K562 (cell line): ENCODE results near the gene PPP1R14D. TPM values are rescaled to one million over a fixed set of nuclear protein-coding genes. Genes with fewer than 3 reads are reported as not detected.

Experiments used
- ARNT ChIP-seq, 2 experiments: fragments of 450-650 bp; IDR thresholded peaks; 2 replicates each; pipeline ENCODE4 v1.6.1; 2016; ENCODE audit warnings: mild to moderate bottlenecking in 1 of 2
- CBX5 ChIP-seq: IDR thresholded peaks from 2 replicates; pipeline ENCODE4 v1.6.1; 2014; ENCODE audit warnings: low read depth, borderline replicate concordance
- CEBPG ChIP-seq, 3 experiments: fragments of 200-800 bp in 1 of 3; sonication (Bioruptor generic) in 1 of 3; sonication (generic) in 1 of 3; formaldehyde crosslinking in 1 of 3; IDR thresholded peaks in 2 of 3; conservative IDR thresholded peaks in 1 of 3; 2 replicates each; pipeline versions ENCODE4 v1.6.1 to v1.8.0; 2016 to 2022; ENCODE audit warnings: missing compliant biosample characterization in 2 of 3, missing genetic modification characterization in 2 of 3, mild to moderate bottlenecking in 1 of 3, missing genetic modification reagents in 1 of 3
- CREM ChIP-seq: IDR thresholded peaks from 2 replicates; pipeline ENCODE4 v1.6.1; 2014; ENCODE audit warnings: antibody characterized with exemption, low read depth
- FIP1L1 ChIP-seq: fragments of 200-400 bp; formaldehyde crosslinking; IDR thresholded peaks from 2 replicates; pipeline ENCODE4 v1.6.1; 2018; ENCODE audit warnings: mild to moderate bottlenecking, low read depth, low read length; ENCODE audit not compliant: poor library complexity, severe bottlenecking
- FOSL1 ChIP-seq: fragments of 200-800 bp; sonication (Bioruptor generic); conservative IDR thresholded peaks from 2 replicates; pipeline ENCODE4 v1.6.1; 2016; ENCODE audit warnings: missing genetic modification characterization, missing compliant biosample characterization
- HES1 ChIP-seq: fragments of 450-650 bp; IDR thresholded peaks from 2 replicates; pipeline ENCODE4 v1.6.1; 2016; ENCODE audit warnings: low read depth, mild to moderate bottlenecking, moderate library complexity
- HNRNPUL1 ChIP-seq: fragments of 200-400 bp; formaldehyde crosslinking; IDR thresholded peaks from 2 replicates; pipeline ENCODE4 v1.6.1; 2017; ENCODE audit warnings: low read length
- MLX ChIP-seq, 2 experiments: fragments of 450-650 bp in 1 of 2; sonication (generic) in 1 of 2; formaldehyde crosslinking; conservative IDR thresholded peaks; 2 replicates each; pipeline versions ENCODE4 v1.4.0 to v1.8.1; 2020 to 2022; ENCODE audit warnings: mild to moderate bottlenecking in 1 of 2, missing genetic modification reagents in 1 of 2
- POLR3G ChIP-seq: IDR thresholded peaks from 2 replicates; pipeline ENCODE4 v1.6.1; 2011; ENCODE audit not compliant: insufficient read length, insufficient replicate concordance; ENCODE audit errors: extremely low read depth
- RAD51 ChIP-seq: fragments of 450-650 bp; IDR thresholded peaks from 2 replicates; pipeline ENCODE4 v1.7.1; 2016; ENCODE audit warnings: low read depth, mild to moderate bottlenecking, borderline replicate concordance
- RBFOX2 ChIP-seq: fragments of 200-400 bp; formaldehyde crosslinking; IDR thresholded peaks from 2 replicates; pipeline ENCODE4 v1.6.1; 2017; ENCODE audit warnings: low read depth, mild to moderate bottlenecking, low read length, moderate library complexity
- RBM14 ChIP-seq: fragments of 200-400 bp; formaldehyde crosslinking; IDR thresholded peaks from 2 replicates; pipeline ENCODE4 v1.6.1; 2018; ENCODE audit warnings: low read depth, mild to moderate bottlenecking, low read length, moderate library complexity, borderline replicate concordance; ENCODE audit not compliant: insufficient read depth
- RBM34 ChIP-seq: fragments of 200-400 bp; formaldehyde crosslinking; IDR thresholded peaks from 2 replicates; pipeline ENCODE4 v1.6.1; 2018; ENCODE audit warnings: low read length, borderline replicate concordance; ENCODE audit not compliant: insufficient read depth
- SRSF3 ChIP-seq: fragments of 200-400 bp; formaldehyde crosslinking; IDR thresholded peaks from 2 replicates; pipeline ENCODE4 v1.6.1; 2016; ENCODE audit warnings: mild to moderate bottlenecking, low read length, moderate library complexity; ENCODE audit not compliant: insufficient read depth
- STAT5B ChIP-seq: fragments of 250-450 bp; sonication (Bioruptor Pico); IDR thresholded peaks from 2 replicates; pipeline ENCODE4 v1.8.0; 2021; ENCODE audit warnings: mild to moderate bottlenecking, inconsistent platforms
- THRA ChIP-seq: fragments of 450-650 bp; IDR thresholded peaks from 2 replicates; pipeline ENCODE4 v1.6.1; 2017; ENCODE audit warnings: mild to moderate bottlenecking, moderate library complexity
- ZNF124 ChIP-seq: sonication (generic); formaldehyde crosslinking; IDR thresholded peaks from 2 replicates; pipeline ENCODE4 v1.8.1; 2022; ENCODE audit warnings: missing genetic modification reagents
- ZNF609 ChIP-seq: sonication (generic); formaldehyde crosslinking; IDR thresholded peaks from 2 replicates; pipeline ENCODE4 v1.8.1; 2023; ENCODE audit warnings: missing genetic modification reagents, mild to moderate bottlenecking, borderline replicate concordance
- polyA plus RNA-seq, 8 experiments: library from polyadenylated mRNA; depleted of rRNA in 4 of 8; stranded (reverse) in 5 of 8; unstranded in 3 of 8; fragments of >200 nt; fragmentation: Nextera tagmentation in 2 of 8; fragmentation: Illumina TruSeq in 1 of 8; extraction: Ambion mirVana in 2 of 8; extraction: Trizol in 1 of 8; gene quantifications; 2 replicates each; pipeline versions ENCODE4 v1.2.1 to v1.2.3, GENCODE V29; 2011 to 2014; ENCODE audit warnings: inconsistent platforms in 1 of 8, missing spikeins in 1 of 8
- total RNA-seq, 7 experiments: library from RNA; depleted of rRNA in 6 of 7; stranded (reverse); fragments of >200 nt in 6 of 7; fragmentation: Illumina TruSeq in 2 of 7; extraction: Trizol in 2 of 7; gene quantifications; 2 replicates each; pipeline versions ENCODE4 v1.2.1 to v1.2.3, GENCODE V29; 2011 to 2021; ENCODE audit warnings: low replicate concordance in 1 of 7

The PPP1R14D gene
- total and polyA plus RNA-seq, 9 of the 15 experiments (the other 6 are each of a cell fraction or from before 2014, with no cell fraction given), result 0.11 to 0.18 TPM; not detected in 7

- TF ChIP-seq HES1 (no peak), FOSL1 (tag) (0 out of 2 replicates have a peak, but pooled peaks have one; percentile 25), CBX5 (no peak), POLR3G (no peak), RAD51 (no peak), STAT5B (CRISPR knock-in tag) (no peak), CREM (no peak), RBM14 (no peak), THRA (no peak), MLX (CRISPR knock-in tag; conservative IDR thresholded peaks at IDR 0.05) (no peak), RBFOX2 (0 out of 2 replicates have a peak, but pooled peaks have one; percentile 36), ARNT (IDR thresholded peaks at IDR 0.05) (no peak), ZNF609 (CRISPR knock-in tag) (no peak), ZNF124 (CRISPR knock-in tag) (no peak), SRSF3 (no peak), FIP1L1 (peak; percentile 36), HNRNPUL1 (no peak), RBM34 (no peak), CEBPG (CRISPR knock-in tag; IDR thresholded peaks at IDR 0.05) (no peak), CEBPG (tag; conservative IDR thresholded peaks at IDR 0.05 in 1 of 2, IDR thresholded peaks at IDR 0.05 in 1 of 2) (no peak)
Observed at GRCh38 chr15:40843885-40844695, 15.6 kb upstream of the PPP1R14D start, which contains the start of gene SPINT1 (continued).
